Measurements from ENCODE around the gene RAB36.
A peak's percentile ranks its signal among the peaks of the same experiment; 100 is the strongest.

Gene RAB36

GRCh38 chr22:23161029-23161428, 15.8 kb downstream of the RAB36 start:
- DNase-seq = no peak

GRCh38 chr22:23161574-23161973, 16.3 kb downstream of the RAB36 start:
- no peak for DNase-seq

- DNase-seq = no peak
These were observed 18.4 kb downstream of the RAB36 start for GRCh38 chr22:23163665-23164064.

- no peak for DNase-seq
These were observed 18.8 kb downstream of the RAB36 start for GRCh38 chr22:23164091-23164490.

GRCh38 chr22:23166042-23166831, 21.0 kb downstream of the RAB36 start:
- DNase-seq = no peak

- no peak for DNase-seq
These were observed 21.8 kb downstream of the RAB36 start for GRCh38 chr22:23166841-23167616.

- no peak for DNase-seq
These were observed 23.2 kb downstream of the RAB36 start for GRCh38 chr22:23168391-23169042.

- no peak for DNase-seq
These were observed 23.7 kb downstream of the RAB36 start for GRCh38 chr22:23169043-23169406.

- DNase-seq = no peak
These were observed 30.8 kb downstream of the RAB36 start for GRCh38 chr22:23175817-23176644.

GRCh38 chr22:23176645-23177027, 31.4 kb downstream of the RAB36 start:
- no peak for DNase-seq

- peak in 1 of 2 donors; percentile 30 for DNase-seq
These were observed 31.9 kb downstream of the RAB36 start for GRCh38 chr22:23177197-23177596.

GRCh38 chr22:23178512-23179254, 33.4 kb downstream of the RAB36 start:
- peak; percentile 25 to 30 for DNase-seq

- no peak for DNase-seq
These were observed 34.4 kb downstream of the RAB36 start for GRCh38 chr22:23179381-23180299.

- no peak for DNase-seq
These were observed 35.1 kb downstream of the RAB36 start, which contains the start of gene BCR for GRCh38 chr22:23180301-23180892. TSS of gene BCR (plus strand) at chr22:23180509. CDS start at chr22:23180961, 452 bp downstream.

- DNase-seq = peak in 1 of 2 donors; percentile 15
These were observed 35.8 kb downstream of the RAB36 start for GRCh38 chr22:23180893-23181720.

GRCh38 chr22:23181721-23182308, 36.5 kb downstream of the RAB36 start:
- DNase-seq = no peak

- peak; percentile 8 to 62 for DNase-seq
These were observed 37.2 kb downstream of the RAB36 start for GRCh38 chr22:23182309-23183060.

- DNase-seq = peak in 1 of 2 donors; percentile 43
These were observed 37.9 kb downstream of the RAB36 start for GRCh38 chr22:23183061-23183698.

Data from bone marrow (tissue), 2 donors.